Measurements from ENCODE around the gene WDR77. TPM values are rescaled to one million over a fixed set of nuclear protein-coding genes. Genes with fewer than 3 reads are reported as not detected.

The WDR77 gene
- total and polyA plus RNA-seq, 9 of the 15 experiments (the other 6 are each of a cell fraction or from before 2014, with no cell fraction given): 20.6 to 160 (median 75.3) TPM

DNA sequence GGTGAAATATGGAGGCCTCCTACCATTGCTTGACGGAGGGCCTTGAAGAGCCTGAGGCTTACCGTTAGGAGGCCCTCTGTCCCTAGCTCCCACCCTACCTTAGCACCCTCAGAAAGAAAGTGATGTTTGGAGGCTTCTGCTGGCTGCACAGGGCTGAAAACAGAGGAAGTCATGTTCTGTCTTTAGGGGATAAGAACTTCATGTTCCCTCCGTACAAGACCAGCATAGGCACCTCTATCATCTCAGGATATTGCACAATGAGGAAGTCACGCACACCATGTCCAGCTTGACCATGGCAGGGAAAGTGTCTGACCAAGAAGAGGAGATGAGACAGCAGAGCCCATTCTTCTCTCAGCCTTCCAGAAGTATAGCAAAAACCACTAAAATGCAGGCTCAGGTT is 40.5 kb upstream of the WDR77 start:
- no TSS peak for BruUV-seq (replicated peaks)
- Histone ChIP-seq H3K9me1 (ENCODE audit: control insufficient read depth, insufficient read depth, low read length) (no peaks in the 10 kb centered on the region), H3K27ac (ENCODE audit: extremely low read depth, low read depth, low read length) (no peak overlapping the region), H3K27me3 (ENCODE audit: control insufficient read depth in 2 of 2, insufficient read depth in 2 of 2, low read length in 2 of 2) (peaks cover 19 to 47% of the 10 kb centered on the region in 2 experiments; a peak in 4 of 5 replicates), H4K20me1 (replicated peaks; ENCODE audit: control insufficient read depth, insufficient read depth, low read length) (no peaks in the 10 kb centered on the region), H3K36me3 (ENCODE audit: control insufficient read depth, insufficient read depth, low read length) (no peaks in the 10 kb centered on the region), H2AFZ (ENCODE audit: low read depth, low read length) (peak overlapping the region; percentile 71), H3K9me3 (replicated peaks; ENCODE audit: control insufficient read depth, insufficient read depth, low read depth, low read length) (no peaks in the 10 kb centered on the region), H3K4me1 (replicated peaks in 1 of 2; ENCODE audit: control insufficient read depth in 2 of 2, insufficient read depth in 2 of 2, low read length in 2 of 2) (no peaks in the 10 kb centered on the region; a peak in 1 of 5 replicates), H3K9ac (ENCODE audit: insufficient read depth in 1 of 2, low read depth in 2 of 2, low read length in 2 of 2) (no peak overlapping the region), H3K4me2 (ENCODE audit: insufficient read depth, low read length) (0 out of 2 replicates have a peak overlapping the region, but pooled peaks have one; percentile 11), H3K79me2 (ENCODE audit: control insufficient read depth, insufficient read depth, low read length) (no peaks in the 10 kb centered on the region), H3K4me3 (no peak overlapping the region)
- in situ Hi-C loops (cut with MboI) (loop anchor here (25.0 kb wide), 1 partner anchor 848 kb away; no protein-coding TSS in a partner anchor), intact Hi-C loops (cut with micrococcal nuclease) (no loop called here)
- POLR2A ChIA-PET: interaction anchor here (0.6 to 3.4 kb wide), 8 partner anchors 9 to 26 kb away, joined by 3 to 18 read pairs (median 3); partner anchors contain the start of genes ADORA3 and TMIGD3
- DNase-seq (ENCODE audit: extremely low read depth in 1 of 4, low spot score in 3 of 4) (no peak), FAIRE-seq (peak; percentile 42), ATAC-seq (peak; percentile 59)
- 20% methylated on average over 4 of the region's 4 CpGs for WGBS (ENCODE audit: insufficient coverage, low coverage, missing lambda C conversion rate)
- CTCF ChIA-PET (ENCODE audit: low intra/inter-chr PET ratio): no interaction called here
- TF ChIP-seq NFE2L1 (tag; IDR thresholded peaks at IDR 0.05; ENCODE audit: borderline replicate concordance, low read depth) (no peak), EHMT2 (IDR thresholded peaks at IDR 0.05) (peak; percentile 56; the same call in 1 of the 2 replicates), RBFOX2 (IDR thresholded peaks at IDR 0.05; ENCODE audit: low read depth, low read length) (no peak), RFX5 (IDR thresholded peaks at IDR 0.05; ENCODE audit: low read depth, low read length) (no peak)
- TF ChIP-seq, protein P1, sequence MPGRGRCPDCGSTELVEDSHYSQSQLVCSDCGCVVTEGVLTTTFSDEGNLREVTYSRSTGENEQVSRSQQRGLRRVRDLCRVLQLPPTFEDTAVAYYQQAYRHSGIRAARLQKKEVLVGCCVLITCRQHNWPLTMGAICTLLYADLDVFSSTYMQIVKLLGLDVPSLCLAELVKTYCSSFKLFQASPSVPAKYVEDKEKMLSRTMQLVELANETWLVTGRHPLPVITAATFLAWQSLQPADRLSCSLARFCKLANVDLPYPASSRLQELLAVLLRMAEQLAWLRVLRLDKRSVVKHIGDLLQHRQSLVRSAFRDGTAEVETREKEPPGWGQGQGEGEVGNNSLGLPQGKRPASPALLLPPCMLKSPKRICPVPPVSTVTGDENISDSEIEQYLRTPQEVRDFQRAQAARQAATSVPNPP (IDR thresholded peaks at IDR 0.05; ENCODE audit: borderline replicate concordance, insufficient read depth, insufficient read length): no peak
- TF ChIP-seq, protein P2, sequence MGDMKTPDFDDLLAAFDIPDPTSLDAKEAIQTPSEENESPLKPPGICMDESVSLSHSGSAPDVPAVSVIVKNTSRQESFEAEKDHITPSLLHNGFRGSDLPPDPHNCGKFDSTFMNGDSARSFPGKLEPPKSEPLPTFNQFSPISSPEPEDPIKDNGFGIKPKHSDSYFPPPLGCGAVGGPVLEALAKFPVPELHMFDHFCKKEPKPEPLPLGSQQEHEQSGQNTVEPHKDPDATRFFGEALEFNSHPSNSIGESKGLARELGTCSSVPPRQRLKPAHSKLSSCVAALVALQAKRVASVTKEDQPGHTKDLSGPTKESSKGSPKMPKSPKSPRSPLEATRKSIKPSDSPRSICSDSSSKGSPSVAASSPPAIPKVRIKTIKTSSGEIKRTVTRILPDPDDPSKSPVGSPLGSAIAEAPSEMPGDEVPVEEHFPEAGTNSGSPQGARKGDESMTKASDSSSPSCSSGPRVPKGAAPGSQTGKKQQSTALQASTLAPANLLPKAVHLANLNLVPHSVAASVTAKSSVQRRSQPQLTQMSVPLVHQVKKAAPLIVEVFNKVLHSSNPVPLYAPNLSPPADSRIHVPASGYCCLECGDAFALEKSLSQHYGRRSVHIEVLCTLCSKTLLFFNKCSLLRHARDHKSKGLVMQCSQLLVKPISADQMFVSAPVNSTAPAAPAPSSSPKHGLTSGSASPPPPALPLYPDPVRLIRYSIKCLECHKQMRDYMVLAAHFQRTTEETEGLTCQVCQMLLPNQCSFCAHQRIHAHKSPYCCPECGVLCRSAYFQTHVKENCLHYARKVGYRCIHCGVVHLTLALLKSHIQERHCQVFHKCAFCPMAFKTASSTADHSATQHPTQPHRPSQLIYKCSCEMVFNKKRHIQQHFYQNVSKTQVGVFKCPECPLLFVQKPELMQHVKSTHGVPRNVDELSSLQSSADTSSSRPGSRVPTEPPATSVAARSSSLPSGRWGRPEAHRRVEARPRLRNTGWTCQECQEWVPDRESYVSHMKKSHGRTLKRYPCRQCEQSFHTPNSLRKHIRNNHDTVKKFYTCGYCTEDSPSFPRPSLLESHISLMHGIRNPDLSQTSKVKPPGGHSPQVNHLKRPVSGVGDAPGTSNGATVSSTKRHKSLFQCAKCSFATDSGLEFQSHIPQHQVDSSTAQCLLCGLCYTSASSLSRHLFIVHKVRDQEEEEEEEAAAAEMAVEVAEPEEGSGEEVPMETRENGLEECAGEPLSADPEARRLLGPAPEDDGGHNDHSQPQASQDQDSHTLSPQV (IDR thresholded peaks at IDR 0.05): no peak
